GM12892 (cell line): ENCODE data around the gene KCTD13.
"Not testable (repeated sequence)": the region's sequence is repeated elsewhere in the genome, so short reads cannot be mapped to it uniquely, and the experiment has no call there.

ENCODE experiments used
- DNase-seq: peaks from one replicate; pipeline ENCODE4 v3.0.0; 2011; ENCODE audit not compliant: insufficient read length
- FAIRE-seq: peaks from 2 replicates; lab custom pipeline; 2011; peaks lifted over from hg19 to GRCh38; lab: Jason Lieb, UNC
- POLR2A ChIP-seq: IDR thresholded peaks from 2 replicates; pipeline ENCODE4 v1.6.1; 2011; ENCODE audit warnings: low read depth, low read length, control low read depth
- POLR2AphosphoS5 ChIP-seq: IDR thresholded peaks from 2 replicates; pipeline ENCODE4 v1.6.1; 2011; ENCODE audit warnings: low read depth, low read length, control low read depth
- TAF1 ChIP-seq: IDR thresholded peaks from 2 replicates; pipeline ENCODE4 v1.6.1; 2011; ENCODE audit warnings: low read depth, mild to moderate bottlenecking, control low read depth, low read length, borderline replicate concordance

The KCTD13 gene

GRCh38 chr16:29900102-29900887 lies 25.7 kb downstream of the KCTD13 start, which contains the start of gene ASPHD1:
Gene ASPHD1, plus strand, starts transcription at chr16:29900488. Its CDS starts 484 bp downstream, at chr16:29900972.
- no peak for FAIRE-seq
- no peak for TF ChIP-seq TAF1
- DNase-seq, result peak; percentile 91

GRCh38 chr16:29899516-29900101 lies 26.4 kb downstream of the KCTD13 start, which contains the start of gene SEZ6L2:
Gene SEZ6L2, minus strand, starts transcription at chr16:29899550. Its CDS starts 531 bp downstream, at chr16:29899019.
- FAIRE-seq (no peak), DNase-seq (no peak)
- TF ChIP-seq TAF1 (no peak), POLR2A (no peak), POLR2AphosphoS5 (no peak)

GRCh38 chr16:29898804-29899515 lies 27.1 kb downstream of the KCTD13 start:
- TF ChIP-seq POLR2AphosphoS5 (no peak), TAF1 (no peak), POLR2A (no peak)
- no peak for DNase-seq
- FAIRE-seq, result no peak

GRCh38 chr16:29898135-29898803 lies 27.8 kb downstream of the KCTD13 start:
- DNase-seq, result no peak
- FAIRE-seq, result no peak
- TF ChIP-seq POLR2A (no peak), TAF1 (no peak), POLR2AphosphoS5 (no peak)

GRCh38 chr16:29897333-29897732 lies 28.7 kb downstream of the KCTD13 start:
- DNase-seq (no peak), FAIRE-seq (no peak)
- TF ChIP-seq POLR2A (no peak), POLR2AphosphoS5 (no peak), TAF1 (no peak)

- no peak for DNase-seq
- TF ChIP-seq POLR2AphosphoS5 (no peak), POLR2A (no peak), TAF1 (no peak)
- no peak for FAIRE-seq
These were observed 29.2 kb downstream of the KCTD13 start for GRCh38 chr16:29896841-29897240.

GRCh38 chr16:29894352-29894751 lies 31.7 kb downstream of the KCTD13 start:
- TF ChIP-seq POLR2AphosphoS5, result no peak
- TF ChIP-seq POLR2A, result no peak
- TF ChIP-seq TAF1, result no peak
- no peak for FAIRE-seq

GRCh38 chr16:29893553-29893952 lies 32.5 kb downstream of the KCTD13 start:
- FAIRE-seq (no peak), DNase-seq (no peak)
- no peak for TF ChIP-seq POLR2A
- no peak for TF ChIP-seq TAF1
- no peak for TF ChIP-seq POLR2AphosphoS5

More at GRCh38 chr16:29894352-29894751, 31.7 kb downstream of the KCTD13 start:
- DNase-seq, result no peak

- DNase-seq (no peak), FAIRE-seq (no peak)
- TF ChIP-seq POLR2AphosphoS5, result no peak
- no peak for TF ChIP-seq POLR2A
- TF ChIP-seq TAF1, result no peak
These were observed 33.6 kb downstream of the KCTD13 start for GRCh38 chr16:29892458-29892813.

- DNase-seq (no peak), FAIRE-seq (no peak)
- no peak for TF ChIP-seq POLR2AphosphoS5
- TF ChIP-seq POLR2A, result no peak
- no peak for TF ChIP-seq TAF1
These were observed 34.2 kb downstream of the KCTD13 start for GRCh38 chr16:29891525-29892457.

- DNase-seq, result not testable (repeated sequence)
These were observed 36.7 kb downstream of the KCTD13 start for GRCh38 chr16:29889372-29889771.

More at GRCh38 chr16:29889372-29889771, 36.7 kb downstream of the KCTD13 start:
- not testable (repeated sequence) for FAIRE-seq
